Right cardiac atrium (tissue), 5 donors: ENCODE measurements around the gene FLOT1. TPM values are rescaled to one million over a fixed set of nuclear protein-coding genes. Genes with fewer than 3 reads are reported as not detected.

ENCODE experiments used
- ATAC-seq, 2 donors: fragments of 200-7000 bp; cut with Tn5 transposase; one replicate each; pipeline versions ENCODE4 v1.8.0 to v1.9.1; 2020; ENCODE audit warnings: moderate library complexity in 2 of 2, mild to moderate bottlenecking in 1 of 2
- DNase-seq, 3 donors: peaks; one replicate each; pipeline ENCODE4 v3.0.0-alpha.2; 2020
- H3K27ac ChIP-seq: one replicate; pipeline ENCODE4 v1.5.1; 2013; ENCODE audit warnings: mild to moderate bottlenecking, low read length, control low read depth, moderate library complexity
- H3K27me3 ChIP-seq: one replicate; pipeline ENCODE4 v1.6.1; 2013; ENCODE audit not compliant: control insufficient read depth, insufficient read depth
- H3K4me1 ChIP-seq: one replicate; pipeline ENCODE4 v1.6.1; 2013; ENCODE audit warnings: low read length; ENCODE audit not compliant: control insufficient read depth, insufficient read depth
- H3K4me3 ChIP-seq: one replicate; pipeline ENCODE4 v1.5.1; 2013; ENCODE audit warnings: low read length, control low read depth
- H3K9me3 ChIP-seq: one replicate; pipeline ENCODE4 v1.6.1; 2013; ENCODE audit warnings: low read length; ENCODE audit not compliant: control insufficient read depth
- WGBS: extraction: QIAGEN DNeasy Blood & Tissue Kit; methylation state at CpG from one replicate; pipeline ENCODE4 v1.1.7; 2013; 5-methylcytosine and 5-hydroxymethylcytosine counted together
- intact Hi-C, 4 donors: fragments of 100-400 bp; cut with DNase I; formaldehyde crosslinking; loops; one replicate each; pipeline versions ENCODE4 v1.11.0 to v1.14.0; 2022 to 2023
- polyA plus RNA-seq: library from polyadenylated mRNA; stranded (reverse); fragments of 200-250 nt; gene quantifications from one replicate; pipeline ENCODE4 v1.2.3, GENCODE V29; 2013
- total RNA-seq, 4 donors: library from RNA; stranded (reverse); fragmentation: NEBNext Ultra II Directional; extraction: Animal tissue kit (Norgen Biotek cat#: 25700); gene quantifications; one replicate each; pipeline ENCODE4 v1.2.1, GENCODE V29; 2021
- donor health status: healthy with polysubstance abuse.
- donor health status: DM: no; HTN: yes; CAD: no.
- donor health status: DM: no; HTN: no; CAD: no.
- donor health status: DM: no; HTN: yes; CAD: no; lungs with severe emphysema.
- donor health status: DM: yes; HTN: yes; CAD: no.

Gene FLOT1
- total and polyA plus RNA-seq, 5 donors, result 180 to 264 (median 204) TPM

- WGBS, result under 1% methylated on average over 54 of the region's 54 CpGs
- ATAC-seq (peak; percentile 60 to 62), DNase-seq (peak; percentile 90 to 94 (median 93))
- intact Hi-C loops, result loop anchor here (2.0 to 10.0 kb wide), 7 partner anchors 38 to 171 kb away; partner anchors contain the start of genes DDR1 (in 3 of the 4) and VARS2 (in 1 of the 4)
- Histone ChIP-seq H3K27ac (peak within 1 kb of the TSS; percentile 94), H3K4me3 (peak within 1 kb of the TSS; percentile 89), H3K27me3 (no peaks in the 10 kb centered on the region), H3K9me3 (no peaks in the 10 kb centered on the region), H3K4me1 (peaks cover 2% of the 10 kb centered on the region)
Observed at GRCh38 chr6:30744054-30744805, 1.7 kb upstream of the FLOT1 start, which contains the start of gene IER3. Gene IER3 (minus strand): TSS chr6:30744547. CDS start chr6:30744518, 29 bp downstream.

GRCh38 chr6:30743099-30744053, 889 bp upstream of the FLOT1 start:
- no peaks in the 10 kb centered on the region for H3K9me3 ChIP-seq
- intact Hi-C loops, result loop anchor here (2.0 to 10.0 kb wide), 7 partner anchors 39 to 171 kb away; partner anchors contain the start of genes DDR1 (in 3 of the 4) and VARS2 (in 1 of the 4)
- H3K4me1 ChIP-seq, result peaks cover 2% of the 10 kb centered on the region
- no peaks in the 10 kb centered on the region for H3K27me3 ChIP-seq
- H3K27ac ChIP-seq, result peak overlapping the region; percentile 94
- 1% methylated on average over 55 of the region's 55 CpGs for WGBS
- ATAC-seq, result peak; percentile 10 to 12
- peak; percentile 45 to 76 (median 75) for DNase-seq
- H3K4me3 ChIP-seq, result peak overlapping the region; percentile 89

- peak overlapping the region; percentile 96 for H3K27ac ChIP-seq
- no peaks in the 10 kb centered on the region for H3K9me3 ChIP-seq
- peak overlapping the region; percentile 89 for H3K4me3 ChIP-seq
- ATAC-seq, result peak; percentile 49 to 67
- H3K4me1 ChIP-seq, result peaks cover 2% of the 10 kb centered on the region
- intact Hi-C loops, result loop anchor here (5.0 to 10.0 kb wide), 6 partner anchors 40 to 173 kb away; partner anchors contain the start of genes DDR1 (in 3 of the 4) and VARS2 (in 1 of the 4)
- WGBS, result 7% methylated on average over 13 of the region's 13 CpGs
- peak in 1 of 3 donors; percentile 62 for DNase-seq
- no peaks in the 10 kb centered on the region for H3K27me3 ChIP-seq
Observed at GRCh38 chr6:30741789-30742315, 635 bp downstream of the FLOT1 start.

GRCh38 chr6:30741063-30741779, 1.3 kb downstream of the FLOT1 start:
- Histone ChIP-seq H3K27me3 (no peaks in the 10 kb centered on the region), H3K9me3 (no peaks in the 10 kb centered on the region), H3K27ac (peak overlapping the region; percentile 96), H3K4me3 (peak overlapping the region; percentile 89), H3K4me1 (peaks cover 2% of the 10 kb centered on the region)
- DNase-seq, result peak in 1 of 3 donors; percentile 47
- ATAC-seq, result no peak
- intact Hi-C loops, result loop anchor here (5.0 to 10.0 kb wide), 6 partner anchors 41 to 174 kb away; partner anchors contain the start of genes DDR1 (in 3 of the 4) and VARS2 (in 1 of the 4)
- 64% methylated on average over 8 of the region's 8 CpGs for WGBS

- Histone ChIP-seq H3K27ac (no peak overlapping the region), H3K4me3 (no peak overlapping the region), H3K4me1 (peaks cover 2% of the 10 kb centered on the region), H3K9me3 (no peaks in the 10 kb centered on the region), H3K27me3 (no peaks in the 10 kb centered on the region)
- ATAC-seq (no peak), DNase-seq (no peak)
- intact Hi-C loops, result loop anchor here (5.0 to 10.0 kb wide), 6 partner anchors 42 to 174 kb away; partner anchors contain the start of genes DDR1 (in 3 of the 4) and VARS2 (in 1 of the 4)
- 88% methylated on average over 2 of the region's 2 CpGs for WGBS
Observed at GRCh38 chr6:30740540-30740870, 2.0 kb downstream of the FLOT1 start.

GRCh38 chr6:30738532-30738931, 4.0 kb downstream of the FLOT1 start:
- intact Hi-C loops, result no loop called here

GRCh38 chr6:30735668-30736314, 6.7 kb downstream of the FLOT1 start:
- Histone ChIP-seq H3K27ac (no peak overlapping the region), H3K9me3 (no peaks in the 10 kb centered on the region), H3K4me3 (no peak overlapping the region), H3K27me3 (no peaks in the 10 kb centered on the region), H3K4me1 (no peaks in the 10 kb centered on the region)
- ATAC-seq, result no peak
- 85% methylated on average over 8 of the region's 8 CpGs for WGBS
- intact Hi-C loops, result no loop called here
- no peak for DNase-seq

More at GRCh38 chr6:30738532-30738931, 4.0 kb downstream of the FLOT1 start:
- no peak for ATAC-seq
- no peak overlapping the region for H3K4me3 ChIP-seq
- no peaks in the 10 kb centered on the region for H3K27me3 ChIP-seq
- no peaks in the 10 kb centered on the region for H3K9me3 ChIP-seq
- WGBS, result 82% methylated on average over 6 of the region's 6 CpGs
- H3K27ac ChIP-seq, result no peak overlapping the region
- no peak for DNase-seq
- no peaks in the 10 kb centered on the region for H3K4me1 ChIP-seq

- peak in 1 of 3 donors; percentile 17 for DNase-seq
- no peaks in the 10 kb centered on the region for H3K4me1 ChIP-seq
- intact Hi-C loops, result no loop called here
- 88% methylated on average over 12 of the region's 12 CpGs for WGBS
- H3K9me3 ChIP-seq, result no peaks in the 10 kb centered on the region
- no peak for ATAC-seq
- no peak overlapping the region for H3K27ac ChIP-seq
- H3K4me3 ChIP-seq, result no peak overlapping the region
- no peaks in the 10 kb centered on the region for H3K27me3 ChIP-seq
Observed at GRCh38 chr6:30732237-30732943, 10.1 kb downstream of the FLOT1 start.

- WGBS, result 47% methylated on average over 30 of the region's 30 CpGs
Observed at GRCh38 chr6:30730601-30731435, 11.7 kb downstream of the FLOT1 start.

More at GRCh38 chr6:30730601-30731435, 11.7 kb downstream of the FLOT1 start:
- Histone ChIP-seq H3K4me1 (no peaks in the 10 kb centered on the region), H3K27me3 (no peaks in the 10 kb centered on the region), H3K9me3 (no peaks in the 10 kb centered on the region), H3K27ac (no peak overlapping the region), H3K4me3 (no peak overlapping the region)
- ATAC-seq (peak; percentile 71 to 72), DNase-seq (peak; percentile 67 to 89 (median 87))
- intact Hi-C loops, result no loop called here
